Epithelial cell of prostate (primary cell): ENCODE data around the gene TCEA2.
"Not testable (repeated sequence)": the region's sequence is repeated elsewhere in the genome, so short reads cannot be mapped to it uniquely, and the experiment has no call there.

Experiments
- DNase-seq: peaks from one replicate; pipeline ENCODE4 v3.0.0-alpha.2; 2011; ENCODE audit warnings: low read depth, low spot score
- H3K27ac ChIP-seq: fragments of 450-650 bp; 2 replicates; pipeline ENCODE4 v1.5.1; 2017; ENCODE audit warnings: mild to moderate bottlenecking

Gene TCEA2

DNA sequence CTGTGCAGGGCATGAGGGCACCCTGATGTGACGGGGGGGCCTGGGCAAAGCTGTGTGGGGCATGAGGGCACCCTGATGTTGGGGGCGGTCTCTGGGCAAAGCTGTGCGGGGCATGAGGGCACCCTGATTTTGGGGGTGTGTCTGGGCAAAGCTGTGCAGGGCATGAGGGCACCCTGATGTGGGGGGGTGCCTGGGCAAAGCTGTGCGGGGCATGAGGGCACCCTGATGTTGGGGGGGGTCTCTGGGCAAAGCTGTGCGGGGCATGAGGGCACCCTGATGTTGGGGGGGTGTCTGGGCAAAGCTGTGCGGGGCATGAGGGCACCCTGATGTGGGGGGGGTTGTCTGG, 54.4 kb downstream of the TCEA2 start:
- H3K27ac ChIP-seq, DNase-seq: not testable (repeated sequence)

DNA sequence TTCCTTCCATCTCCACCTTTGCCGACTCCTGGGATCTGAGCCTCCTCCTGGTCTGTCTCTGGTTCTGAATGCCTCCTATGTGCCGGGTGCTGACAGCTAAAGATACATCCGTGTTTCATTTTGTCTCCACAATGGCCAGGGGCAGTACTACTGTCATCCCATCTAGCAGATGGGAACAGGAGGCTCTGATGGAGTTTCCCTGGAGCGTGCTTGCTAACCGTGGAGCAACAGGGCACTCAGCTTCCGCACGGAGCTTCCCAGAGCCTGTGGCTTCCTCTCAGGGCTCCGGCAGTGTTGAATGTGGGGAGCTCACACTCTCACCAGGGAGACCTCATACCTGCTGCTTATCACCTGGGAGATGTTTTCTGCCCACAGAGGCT, 56.3 kb downstream of the TCEA2 start:
- H3K27ac ChIP-seq = no peak overlapping the region
- no peak for DNase-seq

- H3K27ac ChIP-seq = no peak overlapping the region
- no peak for DNase-seq
Observed at GRCh38 chr20:64119681-64120341, 56.8 kb downstream of the TCEA2 start.

DNA sequence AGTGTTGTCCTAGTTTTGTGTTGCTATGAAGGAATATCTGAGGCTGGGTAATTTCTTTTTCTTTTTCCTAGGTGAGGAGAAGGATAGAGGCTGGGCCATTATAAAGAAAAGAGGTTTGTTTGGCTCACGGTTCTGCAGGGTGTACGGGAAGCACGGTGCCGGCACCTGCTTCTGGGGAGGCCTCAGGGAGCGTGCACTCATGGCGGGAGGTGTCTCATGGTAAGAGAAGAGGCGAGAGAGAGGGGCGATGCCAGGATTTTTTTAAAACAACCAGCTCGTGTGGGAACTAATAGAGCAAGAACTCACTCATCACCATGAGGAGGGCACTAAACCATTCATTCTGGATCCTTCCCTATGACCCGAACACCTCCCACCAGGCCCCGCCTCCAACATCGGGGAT, 58.6 kb downstream of the TCEA2 start:
- no peak for DNase-seq
- no peak overlapping the region for H3K27ac ChIP-seq
